GM19239 (cell line): ENCODE results near the gene SLC44A2.
"Not testable (repeated sequence)": the region's sequence is repeated elsewhere in the genome, so short reads cannot be mapped to it uniquely, and the experiment has no call there.

Experiments
- DNase-seq: peaks from one replicate; pipeline ENCODE4 v3.0.0; 2011; ENCODE audit warnings: low spot score; ENCODE audit not compliant: insufficient read length
- FAIRE-seq: peaks from 2 replicates; lab custom pipeline; 2011; peaks lifted over from hg19 to GRCh38; lab: Jason Lieb, UNC

SLC44A2 gene

GRCh38 chr19:10646456-10647159 is 21.3 kb downstream of the SLC44A2 start:
- DNase-seq (no peak), FAIRE-seq (no peak)

GRCh38 chr19:10648360-10648759 is 23.0 kb downstream of the SLC44A2 start:
- no peak for FAIRE-seq
- no peak for DNase-seq

GRCh38 chr19:10651851-10652250 is 26.5 kb downstream of the SLC44A2 start:
- no peak for DNase-seq
- no peak for FAIRE-seq

GRCh38 chr19:10653482-10653731 is 28.1 kb downstream of the SLC44A2 start:
- FAIRE-seq (no peak), DNase-seq (no peak)

- FAIRE-seq = peak; percentile 99
Measured at GRCh38 chr19:10653732-10654609, 28.6 kb downstream of the SLC44A2 start, which contains the start of gene ILF3. Gene ILF3, plus strand, starts transcription at chr19:10654346. Its CDS starts 16,260 bp downstream, at chr19:10670606.

GRCh38 chr19:10654610-10655456 is 29.5 kb downstream of the SLC44A2 start:
- DNase-seq (peak; percentile 62), FAIRE-seq (peak; percentile 33)

More at GRCh38 chr19:10653732-10654609, 28.6 kb downstream of the SLC44A2 start, which contains the start of gene ILF3:
- DNase-seq = peak; percentile 90

- DNase-seq = no peak
- FAIRE-seq = no peak
Measured at GRCh38 chr19:10655457-10656312, 30.3 kb downstream of the SLC44A2 start.

- FAIRE-seq (no peak), DNase-seq (no peak)
Measured at GRCh38 chr19:10660346-10660745, 35.0 kb downstream of the SLC44A2 start.

- FAIRE-seq (no peak), DNase-seq (no peak)
Measured at GRCh38 chr19:10661946-10662345, 36.6 kb downstream of the SLC44A2 start.

- FAIRE-seq (no peak), DNase-seq (no peak)
Measured at GRCh38 chr19:10662384-10663251, 37.3 kb downstream of the SLC44A2 start.

GRCh38 chr19:10663252-10663563 is 37.9 kb downstream of the SLC44A2 start:
- not testable (repeated sequence) for FAIRE-seq, DNase-seq

- FAIRE-seq = peak; percentile 67
- DNase-seq = no peak
Measured at GRCh38 chr19:10667867-10668266, 42.5 kb downstream of the SLC44A2 start.

GRCh38 chr19:10669246-10669645 is 43.9 kb downstream of the SLC44A2 start:
- FAIRE-seq (no peak), DNase-seq (no peak)

- FAIRE-seq (no peak), DNase-seq (no peak)
Measured at GRCh38 chr19:10670182-10670581, 44.8 kb downstream of the SLC44A2 start.

GRCh38 chr19:10670876-10671804 is 45.8 kb downstream of the SLC44A2 start:
- no peak for DNase-seq
- FAIRE-seq = no peak

- DNase-seq, FAIRE-seq: not testable (repeated sequence)
Measured at GRCh38 chr19:10671922-10672321, 46.6 kb downstream of the SLC44A2 start.

- DNase-seq, FAIRE-seq: not testable (repeated sequence)
Measured at GRCh38 chr19:10675214-10675613, 49.9 kb downstream of the SLC44A2 start.

- no peak for FAIRE-seq
- DNase-seq = no peak
Measured at GRCh38 chr19:10677751-10678150, 52.4 kb downstream of the SLC44A2 start.
